GM19240 (cell line): ENCODE measurements around the gene COTL1.
"Not testable (repeated sequence)": the region's sequence is repeated elsewhere in the genome, so short reads cannot be mapped to it uniquely, and the experiment has no call there.

ENCODE experiments used
- DNase-seq: peaks from one replicate; pipeline ENCODE4 v3.0.0; 2011; ENCODE audit warnings: low spot score; ENCODE audit not compliant: insufficient read length

The COTL1 gene

GRCh38 chr16:84643674-84644073, 25.8 kb upstream of the COTL1 start:
- no peak for DNase-seq

GRCh38 chr16:84643180-84643583, 25.3 kb upstream of the COTL1 start:
- no peak for DNase-seq

DNA sequence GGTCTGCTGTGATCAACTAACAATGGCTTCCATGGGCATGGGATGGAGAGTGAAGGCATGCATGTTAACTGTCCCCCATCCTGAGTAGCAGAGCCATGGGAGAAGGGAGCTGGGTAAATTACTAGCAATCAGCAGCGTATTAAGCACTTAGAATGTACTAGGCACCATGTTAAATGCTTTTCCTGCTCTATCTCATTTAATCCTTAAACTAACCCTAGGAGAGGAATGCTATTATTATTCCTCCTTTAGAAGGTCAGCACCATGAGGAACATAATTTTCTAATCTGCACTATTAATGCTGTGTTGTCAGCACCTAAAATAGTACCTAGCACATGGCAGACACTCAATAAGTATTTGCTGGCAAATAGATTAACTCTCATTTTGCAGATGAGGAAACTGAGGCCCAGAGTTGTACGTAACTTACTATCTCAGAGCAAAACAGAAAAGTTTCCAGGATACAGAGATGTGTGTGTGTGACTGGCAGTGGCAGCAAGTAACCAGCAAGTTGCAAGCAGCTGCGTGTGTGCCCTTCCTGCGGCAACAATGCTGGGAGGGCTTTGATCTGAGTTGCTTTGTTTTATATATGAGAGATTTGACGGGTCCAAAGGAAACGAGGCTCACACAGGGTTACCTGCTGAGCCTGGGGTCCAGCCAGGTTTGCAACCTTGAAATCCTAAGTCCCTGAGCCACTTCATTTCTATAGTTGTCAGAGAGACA, 23.9 kb upstream of the COTL1 start:
- DNase-seq, result no peak

- no peak for DNase-seq
Observed at GRCh38 chr16:84640145-84640544, 22.3 kb upstream of the COTL1 start.

DNA sequence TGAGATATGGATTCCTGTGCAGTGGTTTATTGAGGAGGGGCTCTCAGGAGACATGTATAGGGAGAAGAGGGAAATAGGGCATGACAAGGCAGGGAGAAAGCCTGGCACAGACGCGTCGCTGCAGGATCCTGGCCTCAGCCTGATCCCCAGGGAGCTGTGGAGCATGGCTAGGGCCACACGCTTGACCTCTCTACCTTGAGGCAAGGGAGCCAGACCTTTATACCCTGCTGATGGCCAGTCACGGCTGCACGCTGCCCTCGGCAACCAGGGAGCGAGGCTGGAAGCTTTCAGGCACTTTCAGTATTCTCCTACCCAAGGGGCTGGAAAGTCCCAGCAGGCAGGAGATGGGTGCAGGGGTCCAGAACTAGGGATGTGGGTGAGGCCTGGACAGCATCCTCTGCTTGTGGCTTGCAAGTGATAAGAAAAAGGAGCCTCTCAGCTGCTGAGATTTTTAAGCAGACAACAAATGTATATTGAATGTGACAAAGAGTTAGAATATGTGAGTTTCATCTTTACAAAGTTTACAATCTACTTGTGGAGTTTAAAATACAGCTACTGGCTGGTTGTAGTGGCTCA, 20.4 kb upstream of the COTL1 start:
- DNase-seq, result no peak

DNA sequence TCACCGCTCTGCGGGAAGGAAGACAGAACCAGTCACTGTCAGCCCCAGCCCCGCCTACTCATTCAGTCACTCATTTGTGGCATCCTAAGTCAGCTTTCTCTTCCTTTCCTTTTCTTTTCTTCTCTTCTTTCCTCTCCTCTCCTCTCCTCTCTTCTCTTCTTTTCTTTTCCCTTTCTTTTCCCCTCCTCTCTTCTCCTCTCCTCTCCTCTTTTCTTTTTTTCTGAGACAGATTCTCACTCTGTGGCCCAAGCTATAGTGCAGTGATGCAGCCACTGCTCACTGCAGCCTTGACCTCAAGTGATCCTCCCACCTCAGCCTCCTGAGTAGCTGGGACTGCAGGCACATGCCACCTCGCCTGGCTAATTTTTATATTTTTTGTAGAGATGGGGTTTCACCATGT, 19.8 kb upstream of the COTL1 start:
- DNase-seq, result no peak

- no peak for DNase-seq
Observed at GRCh38 chr16:84635702-84636101, 17.8 kb upstream of the COTL1 start.

DNA sequence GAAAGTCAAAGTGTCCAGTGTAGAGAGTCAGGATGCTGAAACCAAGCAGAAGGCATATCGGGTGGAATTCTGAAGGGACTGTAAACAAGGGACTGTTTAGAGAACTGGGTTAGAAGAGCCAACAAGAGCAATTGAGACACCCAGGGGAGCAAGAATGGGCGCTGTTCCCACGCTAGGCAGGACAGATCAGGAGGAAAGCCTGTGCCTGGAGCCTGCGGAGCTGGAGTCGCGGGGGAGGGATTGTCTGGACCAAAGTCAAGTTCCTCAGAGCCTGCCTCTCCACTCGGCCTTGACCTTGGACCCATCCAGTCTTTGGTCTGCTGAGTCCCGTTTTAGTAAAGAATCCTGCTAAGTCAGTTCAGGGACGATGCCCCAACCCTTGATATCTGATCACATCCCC, 15.7 kb upstream of the COTL1 start:
- DNase-seq, result no peak

DNA sequence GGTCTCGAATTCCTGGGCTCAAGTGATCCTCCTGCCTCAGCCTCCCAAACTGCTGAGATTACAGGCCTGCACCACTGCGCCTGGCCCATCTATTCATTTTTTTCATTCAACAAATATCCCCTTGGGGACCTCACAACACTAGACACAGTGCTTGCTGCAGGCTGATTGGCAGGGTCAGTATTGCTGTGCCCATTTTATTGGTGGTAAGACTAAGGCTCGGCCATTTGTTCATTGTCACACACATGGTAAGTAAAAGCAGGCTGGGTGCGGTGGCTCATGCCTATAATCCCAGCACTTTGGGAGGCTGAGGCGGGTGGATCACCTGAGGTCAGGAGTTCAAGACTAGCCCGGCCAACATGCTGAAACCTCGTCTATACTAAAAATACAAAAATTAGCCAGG, 15.0 kb upstream of the COTL1 start:
- not testable (repeated sequence) for DNase-seq

DNA sequence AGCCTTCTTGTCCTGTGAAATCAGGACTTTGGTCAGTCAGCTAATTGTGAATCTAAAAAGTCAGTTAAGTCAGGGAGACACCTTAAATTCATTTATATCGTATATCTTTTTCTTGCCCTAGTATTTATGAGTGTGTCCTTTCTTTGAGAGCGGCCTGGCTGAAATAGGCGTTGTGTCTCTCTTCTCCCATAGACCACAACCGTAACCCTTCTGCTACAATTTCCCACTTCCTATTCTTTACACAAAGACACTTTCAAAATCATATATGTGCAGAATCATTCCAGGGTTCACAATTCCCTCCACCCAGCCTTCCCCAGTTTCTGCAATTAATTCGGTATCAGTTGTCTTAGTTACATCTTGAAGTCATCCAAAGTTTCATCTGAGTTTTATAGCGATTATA, 14.0 kb upstream of the COTL1 start:
- DNase-seq, result no peak

GRCh38 chr16:84631153-84631466, 13.2 kb upstream of the COTL1 start:
- no peak for DNase-seq

- DNase-seq, result no peak
Observed at GRCh38 chr16:84630446-84631152, 12.7 kb upstream of the COTL1 start.

- DNase-seq, result no peak
Observed at GRCh38 chr16:84630009-84630408, 12.1 kb upstream of the COTL1 start.

- DNase-seq, result no peak
Observed at GRCh38 chr16:84629580-84629979, 11.7 kb upstream of the COTL1 start.

GRCh38 chr16:84628226-84628731, 10.4 kb upstream of the COTL1 start:
- no peak for DNase-seq

- DNase-seq, result no peak
Observed at GRCh38 chr16:84625556-84625955, 7.7 kb upstream of the COTL1 start.

- DNase-seq, result not testable (repeated sequence)
Observed at GRCh38 chr16:84620913-84621312, 3.0 kb upstream of the COTL1 start.

GRCh38 chr16:84618581-84619460, 943 bp upstream of the COTL1 start:
- DNase-seq, result no peak

- no peak for DNase-seq
Observed at GRCh38 chr16:84617041-84617790, 662 bp downstream of the COTL1 start.

GRCh38 chr16:84616515-84616914, 1.4 kb downstream of the COTL1 start:
- DNase-seq, result no peak
